ENCODE data around the gene UNK. TPM values are rescaled to one million over a fixed set of nuclear protein-coding genes. Genes with fewer than 3 reads are reported as not detected.
A peak's percentile ranks its signal among the peaks of the same experiment; 100 is the strongest.

The UNK gene
- total and polyA plus RNA-seq, 9 of the 15 experiments (the other 6 are each of a cell fraction or from before 2014, with no cell fraction given): 12.8 to 38.6 (median 24.8) TPM

DNA sequence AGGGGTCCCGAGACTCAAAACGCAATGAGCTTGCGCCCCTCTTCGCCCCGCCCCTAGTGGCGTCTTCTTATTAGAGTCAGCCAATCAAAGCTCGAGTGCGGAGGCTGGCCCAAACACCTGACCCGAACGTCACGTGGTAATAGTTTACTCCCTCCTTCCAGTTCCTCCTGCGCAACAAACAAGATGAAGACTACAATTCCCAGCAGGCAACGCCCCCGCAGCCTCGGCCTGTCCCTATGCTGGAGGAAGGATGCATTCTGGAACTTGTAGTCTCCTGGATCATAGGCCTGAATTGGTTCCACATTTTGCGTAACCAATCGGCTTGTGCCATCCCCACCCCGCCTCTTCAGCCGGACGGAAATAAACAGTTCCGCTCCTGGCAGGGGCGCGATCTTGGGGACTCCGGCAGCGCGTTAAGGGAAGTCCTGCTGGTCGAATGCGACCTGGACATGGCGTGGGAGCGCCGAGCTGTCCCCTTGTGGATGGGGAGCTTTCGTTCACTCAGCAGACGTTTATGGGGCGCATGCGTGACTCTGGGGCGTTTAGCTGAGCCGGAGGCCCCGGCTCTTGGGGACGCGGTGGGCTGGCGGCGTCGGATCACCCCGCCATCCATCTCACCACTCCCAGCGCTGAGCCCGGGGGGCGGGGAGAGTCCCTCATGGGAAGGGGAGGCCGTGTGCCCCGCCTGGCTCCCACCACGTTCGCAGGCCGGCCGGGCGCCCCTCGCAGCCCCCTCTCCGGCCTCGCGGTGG, 70.9 kb downstream of the UNK start, which contains the start of gene WBP2 (continued):
- TF ChIP-seq CTCFL (IDR thresholded peaks at IDR 0.05; ENCODE audit: borderline replicate concordance, insufficient read depth, low read depth, low read length, poor library complexity, severe bottlenecking): peak; percentile 81
- no peak for TF ChIP-seq ZNF41 (CRISPR knock-in tag; conservative IDR thresholded peaks at IDR 0.05)
- no peak for TF ChIP-seq HNRNPH1 (optimal IDR thresholded peaks at IDR 0.05; ENCODE audit: low read depth, low read length)
- no peak for TF ChIP-seq ZNF253 (CRISPR knock-in tag; conservative IDR thresholded peaks at IDR 0.05)
- TF ChIP-seq POLR2AphosphoS2 (IDR thresholded peaks at IDR 0.05; ENCODE audit: low read length): peak; percentile 91
- TF ChIP-seq ZNF134 (CRISPR knock-in tag; conservative IDR thresholded peaks at IDR 0.05): no peak
- 0 out of 2 replicates have a peak, but pooled peaks have one; percentile 49 for TF ChIP-seq CC2D1A (IDR thresholded peaks at IDR 0.05)
- no peak; the same call in 1 of the 2 replicates for TF ChIP-seq ZNF175 (CRISPR knock-in tag; IDR thresholded peaks at IDR 0.05; ENCODE audit: low read depth)
- TF ChIP-seq ZC3H8 (IDR thresholded peaks at IDR 0.05): no peak
- TF ChIP-seq CHD4 (IDR thresholded peaks at IDR 0.05; ENCODE audit: insufficient read depth, insufficient replicate concordance, low read depth, low read length, poor library complexity, severe bottlenecking): no peak
- 0 out of 2 replicates have a peak, but pooled peaks have one; percentile 10 for TF ChIP-seq SMC3 (conservative IDR thresholded peaks at IDR 0.05; ENCODE audit: insufficient read depth, low read depth, low read length)
- TF ChIP-seq GTF3C2 (IDR thresholded peaks at IDR 0.05; ENCODE audit: borderline replicate concordance, extremely low read depth, insufficient read length): no peak
- no peak for TF ChIP-seq HINFP (tag; conservative IDR thresholded peaks at IDR 0.05; ENCODE audit: low read depth)
- TF ChIP-seq ZNF280A (IDR thresholded peaks at IDR 0.05; ENCODE audit: low read depth, partially characterized antibody): no peak
- 0 out of 4 replicates have a peak, but pooled peaks of 1 of the 2 experiments have one; percentile 44 for TF ChIP-seq NONO (IDR thresholded peaks at IDR 0.05; ENCODE audit: low read depth in 2 of 2, low read length in 1 of 2)
- TF ChIP-seq ZNF431 (CRISPR knock-in tag; IDR thresholded peaks at IDR 0.05): no peak
- peak; percentile 48; the same call in 1 of the 2 replicates for TF ChIP-seq E2F3 (CRISPR knock-in tag; IDR thresholded peaks at IDR 0.05)
- peak; percentile 99 for TF ChIP-seq ZBTB7A (IDR thresholded peaks at IDR 0.05; ENCODE audit: borderline replicate concordance, control insufficient read depth, low read depth, low read length)
